Psoas muscle (tissue), 8 donors: ENCODE results near the gene MCTP1. TPM values are rescaled to one million over a fixed set of nuclear protein-coding genes. Genes with fewer than 3 reads are reported as not detected.

Experiments used
- ATAC-seq, 4 donors: fragments of 200-7000 bp; cut with Tn5 transposase; one replicate each; pipeline ENCODE4 v1.9.1; 2020; ENCODE audit warnings: moderate library complexity in 3 of 4, mild to moderate bottlenecking in 2 of 4
- DNase-seq, 2 donors: peaks; one replicate each; pipeline ENCODE4 v3.0.0-alpha.2; 2020
- H3K27ac ChIP-seq: fragments of 200-600 bp; one replicate; pipeline ENCODE4 v1.8.0; 2022
- H3K27me3 ChIP-seq, 3 donors: fragments of 200-600 bp in 1 of 3; one replicate each; pipeline versions ENCODE4 v1.6.1 to v1.8.0; 2013 to 2022; ENCODE audit warnings: low read length in 2 of 3, mild to moderate bottlenecking in 2 of 3, moderate library complexity in 1 of 3; ENCODE audit not compliant: insufficient read depth in 3 of 3
- H3K36me3 ChIP-seq, 2 donors: fragments of 200-600 bp in 1 of 2; one replicate each; pipeline versions ENCODE4 v1.6.1 to v1.8.0; 2013 to 2022; ENCODE audit warnings: low read depth in 1 of 2, mild to moderate bottlenecking in 1 of 2, moderate library complexity in 1 of 2; ENCODE audit not compliant: insufficient read depth in 1 of 2
- H3K4me1 ChIP-seq: fragments of 200-600 bp; one replicate; pipeline ENCODE4 v1.8.0; 2022
- H3K4me3 ChIP-seq: fragments of 200-600 bp; one replicate; pipeline ENCODE4 v1.8.0; 2022; ENCODE audit warnings: mild to moderate bottlenecking
- H3K9me3 ChIP-seq: fragments of 200-600 bp; one replicate; pipeline ENCODE4 v1.8.0; 2022
- WGBS, 3 donors: extraction: QIAGEN DNeasy Blood & Tissue Kit; methylation state at CpG; one replicate each; pipeline versions ENCODE4 v1.1.6 to v1.1.7; 2013; 5-methylcytosine and 5-hydroxymethylcytosine counted together
- intact Hi-C, 2 donors: fragments of 100-400 bp; cut with DNase I; formaldehyde crosslinking; loops; one replicate each; pipeline versions ENCODE4 v1.11.0 to v1.14.2; 2022
- polyA plus RNA-seq, 3 donors: library from polyadenylated mRNA; stranded (reverse); fragments of 200-250 nt; gene quantifications; one replicate each; pipeline ENCODE4 v1.2.3, GENCODE V29; 2013
- total RNA-seq, 4 donors: library from RNA; stranded (reverse); fragmentation: NEBNext Ultra II Directional in 2 of 4; extraction: Animal tissue kit (Norgen Biotek cat#: 25700) in 2 of 4; gene quantifications; one replicate each; pipeline versions ENCODE4 v1.2.1 to v1.2.4, GENCODE V29; 2021 to 2023
- TF ChIP-seq, protein P1 (sequence below): fragments of 200-600 bp; IDR thresholded peaks from one replicate; pipeline ENCODE4 v1.8.0; 2022; ENCODE audit warnings: antibody characterized with exemption
- donor health status: healthy with polysubstance abuse.
- donor health status: DM: no; HTN: no; CAD: no; lungs with moderate emphysema.
- donor health status: Bipolar disorder and iron deficiency.
- donor health status: healthy.
- donor health status: DM: yes; HTN: yes; CAD: no.
- donor health status: DM: no; HTN: no; CAD: no.
- donor health status: DM: no; HTN: no; CAD: no.
- donor health status: DM: yes; HTN: yes; CAD: no.

Gene MCTP1
- total and polyA plus RNA-seq, 7 donors = 1.4 to 8.8 (median 3.5) TPM

DNA sequence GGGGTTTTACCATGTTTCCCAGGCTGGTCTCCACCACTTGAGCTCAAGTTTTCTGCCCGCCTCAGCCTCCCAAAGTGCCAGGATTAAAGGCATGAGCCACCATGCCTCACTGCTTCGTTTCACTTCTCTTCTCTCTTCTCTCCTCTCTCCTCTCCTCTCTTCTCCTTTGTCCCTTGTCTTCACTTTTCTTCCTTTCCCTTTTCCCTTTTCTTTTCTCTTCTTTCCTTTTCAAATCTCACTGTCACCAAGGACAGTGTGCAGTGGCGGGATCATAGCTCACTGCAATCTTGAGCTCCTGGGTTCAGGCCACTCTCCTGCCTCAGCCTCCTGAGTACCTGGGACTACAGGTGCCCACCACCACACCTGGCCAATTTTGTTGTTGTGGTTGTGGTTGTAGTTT lies 617.0 kb downstream of the MCTP1 start:
- no peak for ATAC-seq
- intact Hi-C loops = no loop called here
- WGBS, 3 donors = 95 to 100% (median 97%) methylated on average over 3 of the region's 3 CpGs
- DNase-seq = no peak
- TF ChIP-seq, protein P1, sequence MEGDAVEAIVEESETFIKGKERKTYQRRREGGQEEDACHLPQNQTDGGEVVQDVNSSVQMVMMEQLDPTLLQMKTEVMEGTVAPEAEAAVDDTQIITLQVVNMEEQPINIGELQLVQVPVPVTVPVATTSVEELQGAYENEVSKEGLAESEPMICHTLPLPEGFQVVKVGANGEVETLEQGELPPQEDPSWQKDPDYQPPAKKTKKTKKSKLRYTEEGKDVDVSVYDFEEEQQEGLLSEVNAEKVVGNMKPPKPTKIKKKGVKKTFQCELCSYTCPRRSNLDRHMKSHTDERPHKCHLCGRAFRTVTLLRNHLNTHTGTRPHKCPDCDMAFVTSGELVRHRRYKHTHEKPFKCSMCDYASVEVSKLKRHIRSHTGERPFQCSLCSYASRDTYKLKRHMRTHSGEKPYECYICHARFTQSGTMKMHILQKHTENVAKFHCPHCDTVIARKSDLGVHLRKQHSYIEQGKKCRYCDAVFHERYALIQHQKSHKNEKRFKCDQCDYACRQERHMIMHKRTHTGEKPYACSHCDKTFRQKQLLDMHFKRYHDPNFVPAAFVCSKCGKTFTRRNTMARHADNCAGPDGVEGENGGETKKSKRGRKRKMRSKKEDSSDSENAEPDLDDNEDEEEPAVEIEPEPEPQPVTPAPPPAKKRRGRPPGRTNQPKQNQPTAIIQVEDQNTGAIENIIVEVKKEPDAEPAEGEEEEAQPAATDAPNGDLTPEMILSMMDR = no peak
- Histone ChIP-seq H3K36me3 (peaks cover 0 to 8% of the 10 kb centered on the region in 2 donors), H3K27ac (no peak overlapping the region), H3K4me1 (no peaks in the 10 kb centered on the region), H3K27me3 (no peaks in the 10 kb centered on the region), H3K9me3 (no peaks in the 10 kb centered on the region), H3K4me3 (no peak overlapping the region)

DNA sequence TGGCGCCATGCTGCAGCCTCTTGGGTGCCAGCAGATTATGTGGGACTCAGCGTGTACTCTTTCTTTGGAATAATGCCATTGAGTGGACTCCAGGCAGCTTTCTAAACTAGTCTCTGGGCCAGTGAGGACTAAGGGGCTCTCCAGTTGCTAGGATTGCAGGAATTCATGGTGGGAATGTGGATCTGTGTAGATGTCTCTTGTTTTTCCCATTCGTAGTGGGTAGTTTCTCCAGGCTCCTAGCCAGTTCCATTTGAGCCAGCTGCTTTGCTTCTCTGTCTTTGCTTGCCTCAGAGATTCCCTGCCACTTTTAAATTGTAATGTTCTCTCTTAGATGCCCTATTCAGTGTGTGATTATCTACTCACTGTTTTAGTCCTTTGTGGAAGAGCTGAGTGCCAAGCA lies 623.8 kb downstream of the MCTP1 start:
- H3K36me3 ChIP-seq = peaks cover 0 to 8% of the 10 kb centered on the region in 2 donors

DNA sequence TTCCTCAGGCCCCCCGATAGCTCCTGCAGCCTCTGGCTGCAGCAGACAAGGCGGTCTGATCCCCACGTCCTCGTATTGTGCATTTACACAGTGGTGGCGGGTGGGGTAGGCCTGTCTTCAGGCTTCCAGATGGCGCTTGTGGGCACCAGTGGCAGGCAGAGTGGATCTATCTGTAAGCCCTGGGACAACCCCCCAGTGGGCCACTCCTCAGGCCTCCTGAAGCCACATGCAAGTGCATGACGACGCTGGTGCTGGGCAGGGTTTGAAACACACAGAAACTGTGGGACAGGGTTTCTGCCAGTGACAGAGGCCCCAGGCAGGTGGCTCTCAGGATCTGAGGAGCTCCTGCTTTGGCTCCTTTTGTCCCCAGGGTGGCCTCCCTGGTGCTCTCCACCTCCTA lies 624.4 kb downstream of the MCTP1 start:
- Histone ChIP-seq H3K27ac (no peak overlapping the region), H3K36me3 (peaks cover 0 to 8% of the 10 kb centered on the region in 2 donors), H3K27me3 (no peaks in the 10 kb centered on the region), H3K4me1 (no peaks in the 10 kb centered on the region), H3K4me3 (no peak overlapping the region), H3K9me3 (peaks cover 11% of the 10 kb centered on the region)
- TF ChIP-seq, protein P1 = no peak
- DNase-seq (no peak), ATAC-seq (no peak)
- intact Hi-C loops = no loop called here
- WGBS, 3 donors = 97 to 99% (median 99%) methylated on average over 8 of the region's 8 CpGs

More for the DNA sequence above, 623.8 kb downstream of the MCTP1 start:
- WGBS, 3 donors = 64 to 73% (median 67%) methylated on average over 3 of the region's 3 CpGs
- TF ChIP-seq, protein P1 = no peak
- Histone ChIP-seq H3K4me3 (no peak overlapping the region), H3K4me1 (no peaks in the 10 kb centered on the region), H3K9me3 (peaks cover 10% of the 10 kb centered on the region), H3K27me3 (no peaks in the 10 kb centered on the region), H3K27ac (no peak overlapping the region)
- ATAC-seq (no peak), DNase-seq (no peak)
- intact Hi-C loops = no loop called here

DNA sequence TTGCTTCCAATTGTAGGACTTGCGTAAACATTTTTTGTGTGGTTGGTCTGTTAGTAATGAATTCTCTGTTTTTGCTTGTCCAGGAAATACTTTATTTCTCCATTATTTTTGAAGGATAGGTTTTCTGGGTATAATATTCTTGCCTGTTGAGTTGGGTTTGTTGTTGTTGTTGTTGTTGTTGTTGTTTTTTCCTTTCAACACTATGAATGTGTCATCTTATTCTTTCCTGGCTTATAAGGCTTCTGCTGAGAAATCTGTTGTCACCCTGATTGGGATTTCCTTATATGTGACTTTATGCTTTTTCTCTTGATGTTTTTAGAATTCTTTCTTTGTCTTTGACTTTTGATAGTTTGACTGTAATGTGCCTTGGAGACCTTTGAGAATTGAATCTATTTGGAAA lies 626.6 kb downstream of the MCTP1 start:
- Histone ChIP-seq H3K36me3 (no peaks in the 10 kb centered on the region), H3K9me3 (peaks cover 21% of the 10 kb centered on the region)
- intact Hi-C loops = no loop called here

More for the DNA sequence above, 626.6 kb downstream of the MCTP1 start:
- DNase-seq (no peak), ATAC-seq (no peak)
- Histone ChIP-seq H3K27ac (no peak overlapping the region), H3K27me3 (no peaks in the 10 kb centered on the region), H3K4me3 (no peak overlapping the region), H3K4me1 (no peaks in the 10 kb centered on the region)
- WGBS, 3 donors = 100% methylated on average over 1 of the region's 1 CpG
- TF ChIP-seq, protein P1 = no peak

Other genes with a start within 250 kb of the MCTP1 start
- gene FAM81B, start 106.3 kb upstream of the MCTP1 start, total RNA-seq = not detected
- gene FAM81B, start 106.3 kb upstream of the MCTP1 start, polyA plus RNA-seq = not detected